Kasumi-1 (cell line): Measurements from ENCODE around the gene P2RX5.
A peak's percentile ranks its signal among the peaks of the same experiment; 100 is the strongest.
"Not testable (repeated sequence)": the region's sequence is repeated elsewhere in the genome, so short reads cannot be mapped to it uniquely, and the experiment has no call there.

ENCODE experiments used
- DNase-seq, 2 experiments: peaks; one replicate each; lab custom pipeline; 2025; lab: John Stamatoyannopoulos, UW

Gene P2RX5

GRCh38 chr17:3712811-3713463, 17.0 kb upstream of the P2RX5 start:
- DNase-seq = no peak

- peak; percentile 61 to 68 for DNase-seq
Measured at GRCh38 chr17:3710951-3711383, 15.0 kb upstream of the P2RX5 start.

GRCh38 chr17:3708366-3708765, 12.4 kb upstream of the P2RX5 start:
- DNase-seq = no peak

GRCh38 chr17:3705718-3705984, 9.7 kb upstream of the P2RX5 start:
- not testable (repeated sequence) for DNase-seq

- no peak for DNase-seq
Measured at GRCh38 chr17:3704931-3705717, 9.2 kb upstream of the P2RX5 start.

GRCh38 chr17:3702041-3702539, 6.1 kb upstream of the P2RX5 start:
- not testable (repeated sequence) for DNase-seq

GRCh38 chr17:3699951-3700350, 4.0 kb upstream of the P2RX5 start:
- no peak for DNase-seq

GRCh38 chr17:3698139-3698538, 2.2 kb upstream of the P2RX5 start:
- DNase-seq = no peak

GRCh38 chr17:3697103-3697476, 1.1 kb upstream of the P2RX5 start:
- DNase-seq = no peak

- no peak for DNase-seq
Measured at GRCh38 chr17:3695129-3695722, 729 bp downstream of the P2RX5 start.

GRCh38 chr17:3693829-3694231, 2.1 kb downstream of the P2RX5 start:
- DNase-seq = no peak

GRCh38 chr17:3693141-3693540, 2.8 kb downstream of the P2RX5 start:
- no peak for DNase-seq

- DNase-seq = no peak
Measured at GRCh38 chr17:3692346-3692745, 3.6 kb downstream of the P2RX5 start.

GRCh38 chr17:3691617-3692067, 4.3 kb downstream of the P2RX5 start:
- DNase-seq = no peak

- DNase-seq = no peak
Measured at GRCh38 chr17:3690094-3690715, 5.8 kb downstream of the P2RX5 start.

- no peak for DNase-seq
Measured at GRCh38 chr17:3689262-3690093, 6.5 kb downstream of the P2RX5 start.

GRCh38 chr17:3688852-3689261, 7.1 kb downstream of the P2RX5 start:
- no peak for DNase-seq

GRCh38 chr17:3688027-3688553, 7.9 kb downstream of the P2RX5 start:
- no peak for DNase-seq

- DNase-seq = no peak
Measured at GRCh38 chr17:3685174-3685573, 10.8 kb downstream of the P2RX5 start.

GRCh38 chr17:3683054-3683511, 12.9 kb downstream of the P2RX5 start:
- DNase-seq = peak; percentile 12 to 33

GRCh38 chr17:3682033-3682432, 13.9 kb downstream of the P2RX5 start:
- DNase-seq = no peak
